Transverse colon (tissue), 4 donors: ENCODE measurements around the gene ACTA1. TPM values are rescaled to one million over a fixed set of nuclear protein-coding genes. Genes with fewer than 3 reads are reported as not detected.

Source experiments
- DNase-seq: peaks from one replicate; pipeline ENCODE4 v3.0.0-alpha.2; 2019
- H3K27ac ChIP-seq, 4 donors: fragments of 200-600 bp; sonication (generic); 2 replicates each; pipeline ENCODE4 v1.5.1; 2016 to 2018; ENCODE audit warnings: inconsistent platforms in 4 of 4
- H3K27me3 ChIP-seq: fragments of 200-600 bp; sonication (generic); 2 replicates; pipeline ENCODE4 v1.5.1; 2017; ENCODE audit warnings: inconsistent platforms
- H3K36me3 ChIP-seq, 4 donors: fragments of 200-600 bp; sonication (generic); 2 replicates each; pipeline ENCODE4 v1.5.1; 2017 to 2019; ENCODE audit warnings: inconsistent platforms in 4 of 4
- H3K4me1 ChIP-seq, 4 donors: fragments of 200-600 bp; sonication (generic); 2 replicates each; pipeline ENCODE4 v1.5.1; 2017 to 2020; ENCODE audit warnings: inconsistent platforms in 4 of 4
- H3K4me3 ChIP-seq, 4 donors: fragments of 200-600 bp; sonication (generic); 1 replicate in 1 of 4; 2 replicates in 3 of 4; pipeline versions ENCODE4 v1.5.1 to v1.6.1; 2017 to 2019; ENCODE audit warnings: inconsistent platforms in 4 of 4
- H3K9me3 ChIP-seq, 2 donors: fragments of 200-600 bp; sonication (generic); 2 replicates each; pipeline ENCODE4 v1.5.1; 2017 to 2019; ENCODE audit warnings: inconsistent platforms in 2 of 2
- CTCF ChIP-seq, 5 experiments: fragments of 200-600 bp in 3 of 5; fragments of 450-650 bp in 2 of 5; sonication (generic) in 3 of 5; IDR thresholded peaks; 1 replicate in 2 of 5; 2 replicates in 3 of 5; pipeline ENCODE4 v1.5.1; 2016 to 2017; ENCODE audit warnings: antibody characterized with exemption in 5 of 5, inconsistent platforms in 3 of 5, mild to moderate bottlenecking in 2 of 5, moderate library complexity in 1 of 5
- EP300 ChIP-seq: sonication (generic); formaldehyde crosslinking; IDR thresholded peaks from one replicate; pipeline ENCODE4 v1.6.1; 2017; ENCODE audit warnings: antibody characterized with exemption, low read depth
- POLR2A ChIP-seq: fragments of 450-650 bp; IDR thresholded peaks from one replicate; pipeline ENCODE4 v1.6.1; 2016; ENCODE audit warnings: antibody characterized with exemption, mild to moderate bottlenecking, moderate library complexity
- POLR2AphosphoS5 ChIP-seq, 3 donors: sonication (generic); formaldehyde crosslinking; IDR thresholded peaks; one replicate each; pipeline ENCODE4 v1.6.1; 2016; ENCODE audit warnings: antibody characterized with exemption in 3 of 3
- WGBS, 2 donors: methylation state at CpG; one replicate each; pipeline ENCODE4 v1.1.5; 2018; ENCODE audit warnings: low coverage in 1 of 2; 5-methylcytosine and 5-hydroxymethylcytosine counted together
- in situ Hi-C, 4 donors: fragments of 200-750 bp; cut with MboI; loops; one replicate each; pipeline versions ENCODE4 v1.15.0 to v1.15.1; 2017; ENCODE audit warnings: low sequenced_read_pairs in 3 of 4, low pct_ligation_motif_present in 1 of 4, low pct_unique_long_range_greater_than_20kb in 1 of 4
- intact Hi-C: fragments of 100-400 bp; cut with DNase I; formaldehyde crosslinking; loops from one replicate; pipeline ENCODE4 v1.15.1; 2023; ENCODE audit warnings: low total_unique reads
- total RNA-seq, 4 donors: library from RNA; depleted of rRNA; stranded (reverse); fragments of >200 nt; gene quantifications; one replicate each; pipeline ENCODE4 v1.1.0, GENCODE V29; 2016

Gene ACTA1
- total RNA-seq, 4 donors from 2014 or later = 0.95 to 17.5 TPM; not detected in 2

- no peaks in the 10 kb centered on the region for H3K4me1 ChIP-seq
- H3K27ac ChIP-seq = no peak overlapping the region
- no peak for DNase-seq
- no peaks in the 10 kb centered on the region for H3K9me3 ChIP-seq
- in situ Hi-C loops (no loop called here), intact Hi-C loops (no loop called here)
- no peaks in the 10 kb centered on the region for H3K27me3 ChIP-seq
- no peak overlapping the region for H3K4me3 ChIP-seq
- H3K36me3 ChIP-seq = peaks cover 0 to 23% (median 11%) of the 10 kb centered on the region in 4 donors
- no peak for TF ChIP-seq EP300
- WGBS, 2 donors = 61 to 77% methylated on average over 2 of the region's 2 CpGs
Observed at GRCh38 chr1:229448845-229449244, 15.0 kb upstream of the ACTA1 start.

- no peak for TF ChIP-seq POLR2A
- no peak for TF ChIP-seq POLR2AphosphoS5 (IDR thresholded peaks at IDR 0.05)
- TF ChIP-seq CTCF (IDR thresholded peaks at IDR 0.05) = no peak
- no peak for TF ChIP-seq EP300
- in situ Hi-C loops = no loop called here
- 90 to 91% methylated on average over 5 to 7 of the region's 7 CpGs for WGBS, 2 donors
- intact Hi-C loops = no loop called here
- Histone ChIP-seq H3K4me3 (no peak overlapping the region), H3K27ac (no peak overlapping the region), H3K4me1 (no peaks in the 10 kb centered on the region), H3K27me3 (no peaks in the 10 kb centered on the region), H3K9me3 (no peaks in the 10 kb centered on the region), H3K36me3 (peaks cover 0 to 23% (median 11%) of the 10 kb centered on the region in 4 donors)
- no peak for DNase-seq
Observed at GRCh38 chr1:229448354-229448753, 14.5 kb upstream of the ACTA1 start.

DNA sequence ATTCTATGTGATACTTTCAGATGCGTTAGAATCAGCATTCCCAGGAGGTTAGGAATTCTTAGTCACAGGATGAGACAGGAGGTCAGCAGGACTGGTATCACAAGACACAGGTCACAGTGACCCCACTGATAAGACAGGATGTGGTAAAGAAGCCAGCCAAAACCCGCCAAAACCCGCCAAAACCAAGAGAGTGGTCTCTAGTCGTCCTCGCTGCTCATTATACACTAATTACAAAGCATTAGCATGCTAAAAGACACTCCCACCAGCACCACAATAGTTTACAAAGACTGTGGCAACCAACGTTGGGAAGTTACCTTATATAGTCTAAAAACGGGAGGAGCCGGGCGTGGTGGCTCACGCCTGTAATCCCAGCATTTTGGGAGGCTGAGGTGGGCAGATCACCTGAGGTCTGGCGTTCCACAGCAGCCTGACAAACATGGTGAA is 13.9 kb upstream of the ACTA1 start:
- Histone ChIP-seq H3K4me1 (no peaks in the 10 kb centered on the region), H3K9me3 (no peaks in the 10 kb centered on the region), H3K4me3 (no peak overlapping the region), H3K27me3 (no peaks in the 10 kb centered on the region), H3K36me3 (peaks cover 0 to 26% (median 12%) of the 10 kb centered on the region in 4 donors), H3K27ac (no peak overlapping the region)
- DNase-seq = no peak
- in situ Hi-C loops = no loop called here
- intact Hi-C loops = no loop called here
- TF ChIP-seq POLR2A (no peak), POLR2AphosphoS5 (IDR thresholded peaks at IDR 0.05) (no peak), CTCF (IDR thresholded peaks at IDR 0.05) (no peak), EP300 (no peak)
- 84 to 100% methylated on average over 1 to 11 of the region's 11 CpGs for WGBS, 2 donors

DNA sequence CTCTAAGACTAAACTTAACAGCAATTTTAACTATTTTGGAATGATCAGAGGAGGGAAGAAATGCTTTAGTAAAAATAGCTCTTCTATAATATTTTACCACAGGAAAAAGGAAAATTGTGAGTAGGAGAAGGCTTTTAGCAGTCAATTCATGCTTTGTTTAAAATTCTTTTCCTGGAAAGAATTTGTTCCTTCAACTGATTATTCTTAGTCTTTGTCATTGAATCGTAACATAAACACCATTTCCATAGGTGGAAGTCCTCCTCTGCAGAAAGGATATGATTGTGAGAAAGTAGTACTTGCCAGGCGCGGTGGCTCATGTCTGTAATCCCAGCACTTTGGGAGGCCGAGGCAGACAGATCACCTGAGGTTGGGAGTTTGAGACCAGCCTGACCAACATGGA is 11.9 kb upstream of the ACTA1 start:
- WGBS, 2 donors = 92 to 100% methylated on average over 3 to 4 of the region's 4 CpGs
- Histone ChIP-seq H3K36me3 (peaks cover 0 to 34% (median 15%) of the 10 kb centered on the region in 4 donors), H3K27ac (no peak overlapping the region), H3K4me1 (no peaks in the 10 kb centered on the region), H3K4me3 (no peak overlapping the region), H3K27me3 (no peaks in the 10 kb centered on the region), H3K9me3 (no peaks in the 10 kb centered on the region)
- DNase-seq = no peak
- intact Hi-C loops (no loop called here), in situ Hi-C loops (no loop called here)
- no peak for TF ChIP-seq POLR2A
- TF ChIP-seq POLR2AphosphoS5 (IDR thresholded peaks at IDR 0.05) = no peak
- TF ChIP-seq EP300 = no peak
- no peak for TF ChIP-seq CTCF (IDR thresholded peaks at IDR 0.05)

- no peak for TF ChIP-seq POLR2A
- no peak for TF ChIP-seq CTCF (IDR thresholded peaks at IDR 0.05)
- TF ChIP-seq EP300 = no peak
- no peak for TF ChIP-seq POLR2AphosphoS5 (IDR thresholded peaks at IDR 0.05)
- H3K9me3 ChIP-seq = no peaks in the 10 kb centered on the region
- H3K4me3 ChIP-seq = no peak overlapping the region
- WGBS, 2 donors = 60 to 76% methylated on average over 1 to 5 of the region's 5 CpGs
- no peak for DNase-seq
- H3K27ac ChIP-seq = no peak overlapping the region
- H3K27me3 ChIP-seq = peaks cover 11% of the 10 kb centered on the region
- no peaks in the 10 kb centered on the region for H3K4me1 ChIP-seq
- H3K36me3 ChIP-seq = peaks cover 0 to 21% (median 8%) of the 10 kb centered on the region in 4 donors
- in situ Hi-C loops = no loop called here
- intact Hi-C loops = no loop called here
Observed at GRCh38 chr1:229440851-229441537, 7.1 kb upstream of the ACTA1 start.
